H1 (cell line): ENCODE results near the gene ADAM12. TPM values are rescaled to one million over a fixed set of nuclear protein-coding genes. Genes with fewer than 3 reads are reported as not detected.

Experiments
- ATF2 ChIP-seq: IDR thresholded peaks from 2 replicates; pipeline ENCODE4 v1.6.1; 2012; ENCODE audit warnings: low read length, inconsistent platforms
- CBX8 ChIP-seq: fragments of 300-800, 300-1000 bp; sonication (generic); IDR thresholded peaks from 2 replicates; pipeline ENCODE4 v1.7.1; 2016; ENCODE audit warnings: low read depth, low read length, borderline replicate concordance
- polyA plus RNA-seq, 7 experiments: library from polyadenylated mRNA; depleted of rRNA in 3 of 7; stranded (reverse) in 5 of 7; unstranded in 2 of 7; fragments of >200 nt in 5 of 7; fragments of 200-250 nt in 2 of 7; gene quantifications; 1 replicate in 5 of 7; 2 replicates in 1 of 7; 4 replicates in 1 of 7; pipeline versions ENCODE4 v1.2.1 to v1.2.3, GENCODE V29; 2011 to 2013; ENCODE audit warnings: missing spikeins in 2 of 7, mixed read lengths in 2 of 7
- total RNA-seq: library from RNA; stranded (reverse); fragmentation: NEBNext Ultra II Directional; extraction: Animal tissue kit (Norgen Biotek cat#: 25700); gene quantifications from 2 replicates; pipeline ENCODE4 v1.2.1, GENCODE V29; 2021

Gene ADAM12
- total and polyA plus RNA-seq, 2 of the 8 experiments (the other 6 are each of a cell fraction or from before 2014, with no cell fraction given), result 0.07 to 0.17 TPM

DNA sequence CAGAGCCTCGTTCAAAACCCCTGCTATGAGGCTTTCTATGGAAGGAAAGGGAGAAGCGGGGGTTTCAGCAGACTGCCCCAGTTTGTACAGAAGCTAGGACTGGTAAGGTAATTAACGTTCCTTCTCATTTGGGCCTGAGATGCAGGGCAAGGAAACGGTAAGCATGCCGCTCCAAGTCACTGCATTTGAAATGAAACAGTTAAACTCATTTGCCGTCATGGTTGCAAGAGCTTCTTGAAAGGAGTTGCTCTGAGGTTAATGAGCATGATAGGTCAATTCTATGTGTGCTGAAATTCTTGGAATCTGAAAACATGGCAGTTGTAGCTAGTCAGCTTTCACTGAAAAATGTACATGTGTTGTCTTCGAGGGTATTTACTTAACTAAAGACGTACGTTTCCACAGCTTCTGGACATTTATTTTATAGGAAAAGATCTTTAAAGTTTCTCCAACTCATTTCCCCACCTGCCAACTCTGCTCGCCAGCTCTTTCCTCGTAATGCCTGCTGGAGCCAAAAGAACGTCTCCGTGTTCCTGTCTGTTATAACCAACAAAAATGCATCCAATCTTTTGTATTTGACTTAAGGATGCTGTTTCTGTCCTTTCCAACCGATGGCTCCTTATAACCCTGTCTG is 73.3 kb downstream of the ADAM12 start (continued):
- TF ChIP-seq CBX8 (no peak), ATF2 (no peak)
- TF ChIP-seq, all 59 proteins: peak for 0
